GM19025 (cell line): ENCODE results near the gene EEPD1.
"Not testable (repeated sequence)": the region's sequence is repeated elsewhere in the genome, so short reads cannot be mapped to it uniquely, and the experiment has no call there.

Source experiments
- ATAC-seq: cut with Tn5 transposase; IDR thresholded peaks from one replicate; pipeline ENCODE4 v1.9.1; 2021; ENCODE audit warnings: mild to moderate bottlenecking, low read depth, moderate library complexity; ENCODE audit not compliant: unreplicated experiment

The EEPD1 gene

DNA sequence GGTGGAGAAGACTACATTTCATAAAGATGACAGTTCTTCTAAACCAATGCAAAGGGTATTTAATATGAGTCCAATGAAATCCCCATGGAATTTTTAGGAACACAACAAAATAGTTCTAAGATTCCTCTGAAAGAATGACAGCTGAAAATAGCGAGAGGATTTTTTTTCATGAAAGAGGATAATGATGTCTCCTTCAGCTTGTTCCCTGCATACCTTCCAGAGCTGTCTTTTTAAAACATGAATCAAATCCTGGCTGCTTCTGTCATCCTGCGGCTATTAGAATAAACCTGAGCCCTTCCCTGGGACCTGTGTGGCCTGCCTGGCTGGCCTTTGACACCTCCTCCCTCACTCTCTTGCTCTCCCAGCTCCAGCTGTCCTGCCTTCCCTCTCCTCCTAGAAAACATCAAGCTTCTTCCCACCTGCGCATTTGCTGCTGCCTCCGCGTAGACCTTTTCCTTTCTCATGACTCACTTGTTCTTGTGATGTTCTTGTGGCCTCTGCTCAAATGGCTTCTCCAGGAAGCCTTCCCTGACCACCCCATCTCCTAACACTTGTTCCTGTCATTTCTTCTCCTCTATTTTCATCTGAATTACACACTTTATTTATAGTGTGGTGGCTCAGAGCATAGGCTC is 57.4 kb downstream of the EEPD1 start:
- ATAC-seq = no peak

DNA sequence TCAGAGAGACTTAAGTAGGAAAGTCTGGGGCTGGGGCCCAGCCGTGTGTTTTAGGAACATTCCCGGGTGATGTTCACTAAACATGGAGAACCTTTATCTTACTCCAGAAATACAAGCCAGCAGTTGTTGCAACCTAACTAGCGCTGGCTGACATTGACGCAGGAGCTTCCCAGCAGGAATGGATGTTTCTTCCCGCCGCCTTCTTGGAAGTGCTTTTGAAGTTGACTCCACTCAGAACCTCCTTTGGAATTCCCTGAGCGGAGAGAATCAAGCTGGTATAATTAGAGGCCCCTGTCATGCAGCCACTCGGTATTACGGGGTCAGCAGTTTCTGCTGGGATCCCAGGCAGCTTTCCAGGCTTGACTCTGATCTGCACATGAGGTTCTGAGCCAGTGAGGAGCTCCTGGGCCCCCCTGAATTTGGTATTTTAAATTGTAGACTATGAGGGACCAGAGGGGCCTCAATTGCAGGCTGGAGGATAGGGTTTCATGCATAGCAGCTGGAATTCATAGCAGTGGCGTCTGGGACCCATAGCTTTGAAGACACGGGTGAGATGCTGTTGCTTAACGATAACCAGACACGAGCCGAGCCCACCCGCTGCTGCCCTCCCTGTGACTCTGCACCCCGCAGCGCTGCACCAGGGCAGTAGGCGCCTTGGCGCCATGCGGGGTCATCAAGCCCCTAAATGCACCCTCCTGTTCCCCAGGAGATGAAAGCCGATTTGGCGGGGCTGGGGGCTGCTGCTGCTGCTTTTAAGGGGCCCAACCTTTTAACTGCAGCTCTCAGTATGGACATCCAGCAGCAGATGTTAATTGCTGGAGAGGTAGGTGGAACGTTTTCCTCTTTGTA is 61.8 kb downstream of the EEPD1 start:
- ATAC-seq = no peak

DNA sequence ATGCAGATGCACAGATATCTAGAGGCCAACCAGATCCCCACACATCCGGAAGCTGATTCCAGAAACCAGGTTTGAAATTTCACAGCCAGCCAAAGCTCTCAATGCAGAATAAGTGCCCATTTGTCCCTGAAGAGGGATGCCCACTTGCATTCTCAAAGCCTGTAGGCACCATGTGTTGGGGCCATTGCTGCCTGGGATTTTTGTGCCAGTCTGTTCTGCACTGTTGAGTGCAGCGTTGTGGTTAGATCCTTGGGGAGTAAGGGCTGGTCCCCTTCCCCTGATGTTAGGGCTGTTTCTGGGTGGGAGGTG is 62.4 kb downstream of the EEPD1 start:
- no peak for ATAC-seq

DNA sequence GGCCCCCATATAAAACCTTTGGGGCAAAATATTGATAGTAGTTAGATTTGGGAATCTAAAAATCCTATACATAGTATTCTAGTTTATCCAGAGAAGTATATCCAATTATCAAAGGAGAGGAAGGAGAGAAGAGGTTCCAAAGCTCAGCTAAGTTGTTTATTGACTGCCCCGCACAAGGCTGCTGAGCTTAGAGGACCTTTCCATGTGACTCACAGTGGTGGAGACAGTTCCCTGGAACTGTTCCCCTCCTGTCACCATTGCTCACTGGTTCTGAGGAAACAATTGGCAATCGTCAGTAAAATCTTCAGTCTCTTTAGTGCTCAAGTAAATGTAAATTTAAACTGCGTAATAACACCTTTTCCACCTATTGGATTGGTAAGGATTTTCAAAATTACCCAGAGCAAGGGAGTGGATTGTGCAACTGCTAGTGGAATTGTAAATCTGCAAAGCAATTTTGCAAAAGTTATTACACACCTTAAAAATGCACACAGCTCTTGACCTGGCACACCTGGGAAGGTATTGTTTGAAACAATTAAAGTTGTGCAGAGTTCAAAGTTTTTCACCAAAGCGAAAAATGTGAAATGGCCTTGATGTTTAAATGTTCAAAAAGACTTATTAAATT is 63.1 kb downstream of the EEPD1 start:
- ATAC-seq = no peak

- ATAC-seq = no peak
Observed at GRCh38 chr7:36217211-36217960, 64.3 kb downstream of the EEPD1 start.

DNA sequence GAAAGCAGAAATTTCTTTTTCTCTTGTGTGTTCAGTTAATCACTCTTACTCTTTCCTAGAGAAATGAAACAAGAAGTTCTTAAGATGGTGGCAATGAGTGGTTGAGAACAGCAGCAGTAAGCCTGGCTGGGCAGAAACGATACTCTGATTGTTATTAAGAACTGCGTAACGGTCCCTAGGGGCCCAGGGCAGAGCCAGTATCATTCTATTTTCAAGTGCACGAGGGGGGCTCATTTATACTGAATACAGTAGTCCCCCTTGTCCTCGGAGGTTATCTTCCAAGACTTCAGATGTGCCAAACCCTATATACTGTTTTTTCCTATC is 64.9 kb downstream of the EEPD1 start:
- no peak for ATAC-seq

- ATAC-seq = no peak
Observed at GRCh38 chr7:36219429-36219828, 66.4 kb downstream of the EEPD1 start.

DNA sequence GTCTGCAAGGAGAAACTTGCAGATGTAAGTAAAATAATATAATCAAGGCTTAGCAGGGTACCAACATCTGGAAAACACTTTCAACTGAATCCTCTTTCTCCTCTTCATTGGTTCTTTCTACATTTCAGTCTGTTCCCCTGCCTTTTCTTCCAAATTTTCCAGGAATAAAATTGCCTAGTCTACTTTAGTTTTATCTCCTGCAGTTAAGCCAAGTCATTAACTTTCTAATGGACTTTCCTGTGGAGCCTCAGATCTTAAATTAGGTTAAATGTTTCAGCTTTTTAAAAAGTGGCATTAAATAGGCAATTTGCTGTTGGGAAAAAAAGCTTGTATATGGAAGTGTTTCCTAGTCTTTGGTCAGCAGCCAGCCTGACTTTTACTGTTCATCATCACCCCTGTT is 70.8 kb downstream of the EEPD1 start:
- ATAC-seq = no peak

- ATAC-seq = no peak
Observed at GRCh38 chr7:36224934-36225858, 72.1 kb downstream of the EEPD1 start.

- no peak for ATAC-seq
Observed at GRCh38 chr7:36226151-36226550, 73.1 kb downstream of the EEPD1 start.

GRCh38 chr7:36227223-36227622 is 74.2 kb downstream of the EEPD1 start:
- ATAC-seq = no peak

- ATAC-seq = no peak
Observed at GRCh38 chr7:36228039-36228438, 75.0 kb downstream of the EEPD1 start.

DNA sequence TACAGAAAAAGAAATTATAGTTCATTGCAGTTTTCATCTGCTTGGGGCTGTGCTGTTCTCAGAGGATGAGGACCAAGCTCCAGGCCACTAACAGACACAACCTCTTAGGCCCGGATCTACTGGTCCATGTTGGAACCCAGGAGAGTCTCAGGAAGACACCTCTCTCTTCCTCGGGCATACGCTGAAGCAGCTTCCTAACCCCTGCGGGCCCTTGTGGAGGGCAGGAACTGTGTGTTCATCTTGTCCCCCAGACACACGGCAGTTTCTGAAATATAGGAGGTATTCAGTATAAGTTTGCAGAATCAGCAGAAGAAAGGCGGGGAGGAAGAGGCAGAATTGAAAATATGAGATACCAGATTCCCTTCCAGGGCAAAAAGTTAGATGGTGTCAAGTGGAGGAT is 78.4 kb downstream of the EEPD1 start:
- ATAC-seq = no peak

GRCh38 chr7:36232555-36232954 is 79.5 kb downstream of the EEPD1 start:
- no peak for ATAC-seq

DNA sequence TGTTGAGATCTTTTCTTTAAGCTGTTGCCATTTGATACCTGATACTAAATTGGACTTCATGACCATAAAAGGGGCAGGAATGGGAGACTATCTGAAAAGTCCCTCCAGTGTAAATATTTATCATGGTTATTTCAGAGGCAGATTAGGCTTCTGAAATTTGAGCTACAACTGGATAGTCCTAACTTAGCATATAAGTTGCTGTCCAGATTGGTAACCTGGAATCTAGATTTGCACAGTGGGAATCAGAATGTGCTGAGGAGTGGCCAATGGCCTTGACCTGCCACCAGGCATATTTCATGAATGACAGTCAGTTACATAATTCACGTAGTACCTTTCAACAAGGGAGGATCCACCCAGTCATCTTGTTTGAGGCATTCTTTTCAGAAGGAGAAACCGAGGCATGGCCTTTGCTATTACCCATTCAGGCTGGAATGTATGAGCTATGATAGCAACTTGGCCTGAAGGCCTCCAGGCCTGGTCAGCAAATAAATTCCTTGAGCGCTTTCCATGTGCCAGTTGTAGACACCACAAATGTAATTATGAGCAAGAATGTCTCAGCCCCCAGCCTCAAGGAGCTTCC is 80.0 kb downstream of the EEPD1 start:
- no peak for ATAC-seq

DNA sequence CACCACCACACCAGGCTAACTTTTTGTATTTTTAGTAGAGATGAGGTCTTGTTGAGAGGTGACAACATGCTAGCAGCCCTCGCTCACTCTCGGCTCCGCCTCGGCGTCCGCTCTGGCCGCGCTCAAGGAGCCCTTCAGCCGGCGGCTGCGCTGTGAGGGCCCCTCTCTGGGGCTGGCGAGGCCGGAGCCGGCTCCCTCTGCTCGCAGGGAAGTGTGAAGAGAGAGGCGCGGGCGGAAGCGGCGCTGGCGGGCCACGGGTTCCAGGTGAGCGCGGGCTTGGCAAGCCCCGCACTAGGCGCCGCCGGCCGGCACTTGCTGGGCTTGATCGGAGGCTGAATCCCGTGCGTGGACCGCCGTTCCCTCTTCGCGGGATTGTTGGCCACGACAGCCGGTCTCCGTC is 83.0 kb downstream of the EEPD1 start:
- ATAC-seq = no peak

GRCh38 chr7:36238138-36238537 is 85.1 kb downstream of the EEPD1 start:
- no peak for ATAC-seq

- ATAC-seq = not testable (repeated sequence)
Observed at GRCh38 chr7:36243356-36243755, 90.3 kb downstream of the EEPD1 start.

DNA sequence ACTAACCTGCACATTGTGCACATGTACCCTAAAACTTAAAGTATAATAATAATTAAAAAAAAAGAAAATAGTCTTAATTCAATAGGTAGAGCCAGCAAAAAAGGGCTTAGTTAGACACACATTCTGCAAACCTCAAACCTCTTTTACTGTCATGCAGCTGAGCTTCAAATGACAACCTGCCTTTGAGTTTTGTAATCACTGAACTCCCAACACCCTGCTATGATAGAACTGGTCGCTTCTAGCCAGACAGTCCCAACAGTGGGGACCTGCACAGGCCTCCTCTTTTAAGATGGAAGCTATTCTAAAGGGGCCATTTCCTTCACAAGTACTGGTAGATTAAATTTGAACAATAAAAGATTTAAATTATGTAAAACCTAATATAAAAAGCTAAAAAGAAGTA is 90.9 kb downstream of the EEPD1 start:
- ATAC-seq = not testable (repeated sequence)

GRCh38 chr7:36244429-36244828 is 91.4 kb downstream of the EEPD1 start:
- ATAC-seq = no peak
